Measurements from ENCODE around the gene ATF7. TPM values are rescaled to one million over a fixed set of nuclear protein-coding genes. Genes with fewer than 3 reads are reported as not detected.
A peak's percentile ranks its signal among the peaks of the same experiment; 100 is the strongest.
"Not testable (repeated sequence)": the region's sequence is repeated elsewhere in the genome, so short reads cannot be mapped to it uniquely, and the experiment has no call there.

ATF7 gene
- total RNA-seq, 2 donors from 2014 or later: 28.1 to 31.5 TPM

DNA sequence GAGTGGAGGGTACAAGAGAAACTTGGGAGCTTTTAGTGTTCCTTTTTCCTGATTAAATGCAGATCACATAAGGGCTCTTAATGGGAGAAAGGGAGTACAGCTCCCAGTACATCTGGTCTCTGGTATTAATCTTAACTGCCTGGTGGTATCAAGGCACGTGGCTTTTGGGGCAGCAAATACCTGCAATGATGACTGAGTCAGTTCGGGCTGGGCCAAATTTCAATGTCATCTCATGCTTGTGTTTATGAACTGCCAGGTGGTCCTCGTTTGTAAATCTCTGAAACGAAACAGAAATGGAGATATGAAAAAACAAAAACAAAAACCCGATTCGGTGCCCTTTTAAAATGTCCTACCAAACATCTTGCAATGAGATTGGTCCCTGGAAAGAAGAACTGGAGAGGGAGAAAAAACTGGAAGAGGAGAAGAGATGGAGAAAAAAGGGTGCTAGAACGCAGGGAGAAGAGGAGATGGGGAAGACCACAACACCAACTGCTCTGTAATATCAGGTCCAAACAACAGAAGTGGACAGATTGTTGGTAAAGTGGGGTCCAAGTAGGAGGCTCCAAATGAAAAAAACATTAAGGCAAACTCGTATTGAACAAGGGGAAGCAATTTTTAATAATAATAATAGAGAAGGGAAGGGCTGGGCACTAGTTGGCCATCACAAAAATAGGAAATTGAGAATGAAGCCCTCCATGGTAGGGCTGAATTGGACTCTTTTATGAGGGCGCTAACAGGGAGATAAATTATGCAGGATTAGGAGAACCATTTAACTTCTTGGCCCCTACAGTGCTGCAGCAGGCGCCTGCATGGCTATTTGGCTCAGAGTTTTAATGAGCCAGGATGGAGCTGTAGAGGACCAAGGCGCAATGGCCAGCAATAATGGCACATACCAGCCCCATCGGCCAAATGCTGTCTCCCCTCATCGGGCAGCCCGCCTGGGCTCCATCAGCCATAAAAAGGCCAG lies 73.5 kb downstream of the ATF7 start:
- Mint-ChIP-seq H3K27me3 (no peaks in the 10 kb centered on the region), H3K4me1 (no peaks in the 10 kb centered on the region), H3K36me3 (ENCODE audit: low read depth) (peaks cover 37% of the 10 kb centered on the region), H3K9me3 (no peaks in the 10 kb centered on the region), H3K27ac (peak overlapping the region; percentile 15), H3K4me3 (no peak overlapping the region)
- ATAC-seq (replicated peaks): no peak

DNA sequence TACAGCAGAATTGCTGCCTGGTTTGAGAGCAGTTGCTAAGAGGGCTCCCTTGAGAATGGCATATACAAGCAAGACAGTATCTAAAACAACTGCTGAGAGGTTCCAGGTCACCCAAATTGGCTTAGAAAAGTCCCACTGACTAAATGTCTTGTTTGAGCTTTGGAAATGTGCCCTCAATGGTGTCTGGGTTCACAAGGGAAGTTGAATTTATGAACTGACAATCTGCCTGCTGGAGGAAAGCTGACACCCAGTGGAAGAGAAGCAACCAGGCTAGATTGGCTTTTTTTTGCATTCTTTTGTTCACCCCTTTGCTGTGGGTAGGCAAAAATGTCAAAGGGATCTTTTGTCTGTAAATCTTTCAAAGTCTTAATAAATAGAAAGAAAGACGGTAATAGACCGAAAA lies 74.3 kb downstream of the ATF7 start:
- Mint-ChIP-seq H3K27ac (no peak overlapping the region), H3K4me1 (no peaks in the 10 kb centered on the region), H3K9me3 (no peaks in the 10 kb centered on the region), H3K36me3 (ENCODE audit: low read depth) (peaks cover 37% of the 10 kb centered on the region), H3K4me3 (no peak overlapping the region), H3K27me3 (no peaks in the 10 kb centered on the region)
- no peak for ATAC-seq (replicated peaks)

DNA sequence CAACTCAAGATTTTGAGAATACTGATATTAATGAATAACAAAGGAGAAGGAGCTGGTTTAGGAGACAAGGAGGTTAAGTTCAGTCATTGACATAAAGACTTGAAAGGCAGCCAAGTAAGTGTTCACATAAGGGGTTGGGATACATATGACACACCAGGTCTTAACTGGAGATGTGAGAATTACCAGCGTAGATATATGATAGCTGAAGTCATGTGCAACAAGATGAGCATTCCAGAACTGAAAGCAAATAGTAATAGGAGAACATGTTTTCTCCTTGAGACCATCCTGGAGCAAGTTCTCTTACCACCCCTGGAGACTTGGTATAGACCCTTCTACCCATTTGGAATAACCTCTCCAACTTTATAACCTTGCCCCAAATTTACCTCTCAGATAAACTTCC lies 75.6 kb downstream of the ATF7 start:
- Mint-ChIP-seq H3K27ac (no peak overlapping the region), H3K9me3 (no peaks in the 10 kb centered on the region), H3K36me3 (ENCODE audit: low read depth) (peaks cover 37% of the 10 kb centered on the region), H3K4me1 (no peaks in the 10 kb centered on the region), H3K4me3 (no peak overlapping the region), H3K27me3 (no peaks in the 10 kb centered on the region)
- ATAC-seq (replicated peaks): no peak

DNA sequence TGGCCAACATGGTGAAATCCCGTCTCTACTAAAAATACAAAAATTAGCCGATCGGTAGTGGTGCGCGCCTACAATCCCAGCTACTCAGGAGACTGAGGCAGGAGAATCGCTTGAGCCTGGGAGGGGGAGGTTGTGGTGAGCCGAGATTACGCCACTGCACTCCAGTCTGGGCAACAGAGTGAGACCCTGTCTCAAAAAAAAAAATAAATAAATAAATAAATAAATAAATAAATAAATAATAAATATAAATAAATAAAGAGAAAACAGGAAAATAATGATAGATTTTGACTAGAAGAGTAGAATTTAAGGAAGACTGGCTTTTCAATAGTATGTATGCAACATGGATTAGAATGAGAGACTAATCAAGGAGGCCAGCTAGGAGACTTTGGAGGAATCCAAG lies 76.1 kb downstream of the ATF7 start:
- peaks cover 37% of the 10 kb centered on the region for H3K36me3 Mint-ChIP-seq (ENCODE audit: low read depth)
- H3K27me3 Mint-ChIP-seq; ATAC-seq (replicated peaks); H3K27ac Mint-ChIP-seq; H3K4me1 Mint-ChIP-seq; H3K9me3 Mint-ChIP-seq; H3K4me3 Mint-ChIP-seq: not testable (repeated sequence)

DNA sequence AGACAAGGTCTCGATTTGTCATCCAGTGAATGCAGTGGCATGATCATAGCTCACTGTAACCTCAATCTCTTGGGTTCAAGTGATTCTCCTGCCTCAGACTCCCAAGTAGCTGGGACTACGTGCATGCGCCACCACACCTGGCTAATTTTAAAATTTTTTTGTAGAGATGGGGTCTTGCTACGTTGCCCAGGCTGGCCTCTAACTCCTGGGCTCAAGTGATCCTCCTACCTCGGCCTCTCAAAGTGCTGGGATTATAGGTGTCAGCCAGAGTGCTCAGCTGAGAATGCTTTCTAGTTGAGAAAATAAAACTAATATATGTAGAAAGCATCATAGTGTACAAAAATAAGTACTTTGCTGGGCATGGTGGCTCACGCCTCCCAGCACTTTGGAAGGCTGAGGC lies 77.8 kb downstream of the ATF7 start:
- not testable (repeated sequence) for H3K27me3 Mint-ChIP-seq; H3K27ac Mint-ChIP-seq; H3K4me3 Mint-ChIP-seq; H3K9me3 Mint-ChIP-seq; ATAC-seq (replicated peaks)
- Mint-ChIP-seq H3K4me1 (peaks cover 10% of the 10 kb centered on the region), H3K36me3 (ENCODE audit: low read depth) (peaks cover 42% of the 10 kb centered on the region)

DNA sequence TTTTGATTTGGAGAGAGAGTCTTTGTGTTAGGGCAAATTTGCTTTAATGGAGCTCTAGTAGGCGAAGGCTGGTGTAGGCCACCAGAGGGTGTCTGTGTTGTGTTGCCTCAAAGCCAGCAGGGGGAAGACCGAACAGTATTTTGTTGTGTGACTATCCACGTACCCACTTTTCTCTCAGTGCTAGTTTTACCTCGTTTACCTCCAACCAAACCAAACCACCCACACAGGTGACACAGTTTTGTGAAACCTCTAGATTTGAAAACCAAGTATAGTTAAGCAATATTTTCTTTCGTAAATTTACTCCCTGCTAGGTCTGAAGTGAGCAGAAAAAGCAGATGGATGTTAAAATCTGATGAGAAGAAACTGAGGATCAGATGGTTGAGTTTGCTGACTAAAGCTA lies 82.6 kb downstream of the ATF7 start:
- Mint-ChIP-seq H3K36me3 (ENCODE audit: low read depth) (peaks cover 32% of the 10 kb centered on the region), H3K27me3 (no peaks in the 10 kb centered on the region), H3K27ac (peak overlapping the region; percentile 84), H3K4me1 (peaks cover 12% of the 10 kb centered on the region), H3K9me3 (no peaks in the 10 kb centered on the region), H3K4me3 (peak overlapping the region; percentile 57)
- peak; percentile 99 for ATAC-seq (replicated peaks)

DNA sequence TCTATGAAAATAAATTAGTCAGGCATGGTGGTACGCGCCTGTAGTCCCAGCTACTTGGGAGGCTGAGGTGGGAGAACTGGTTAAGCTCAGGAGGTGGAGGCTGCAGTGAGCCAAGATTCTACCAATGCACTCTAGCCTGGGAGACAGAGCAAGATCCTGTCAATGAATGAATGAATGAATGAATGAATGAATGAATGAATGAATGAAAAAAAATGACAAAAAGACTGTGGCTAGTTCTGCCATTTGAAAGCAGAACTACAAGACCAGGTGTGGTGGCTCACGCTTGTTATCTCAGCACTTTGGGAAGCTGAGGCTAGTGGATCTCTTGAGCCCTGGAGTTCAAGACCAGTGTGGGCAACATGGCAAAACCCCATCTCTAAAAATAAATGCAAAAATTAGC lies 86.7 kb downstream of the ATF7 start:
- no peaks in the 10 kb centered on the region for H3K9me3 Mint-ChIP-seq
- H3K4me1 Mint-ChIP-seq: peaks cover 12% of the 10 kb centered on the region
- H3K27me3 Mint-ChIP-seq: no peaks in the 10 kb centered on the region
- peaks cover 67% of the 10 kb centered on the region for H3K36me3 Mint-ChIP-seq (ENCODE audit: low read depth)
- no peak overlapping the region for H3K4me3 Mint-ChIP-seq
- ATAC-seq (replicated peaks): no peak
- no peak overlapping the region for H3K27ac Mint-ChIP-seq

DNA sequence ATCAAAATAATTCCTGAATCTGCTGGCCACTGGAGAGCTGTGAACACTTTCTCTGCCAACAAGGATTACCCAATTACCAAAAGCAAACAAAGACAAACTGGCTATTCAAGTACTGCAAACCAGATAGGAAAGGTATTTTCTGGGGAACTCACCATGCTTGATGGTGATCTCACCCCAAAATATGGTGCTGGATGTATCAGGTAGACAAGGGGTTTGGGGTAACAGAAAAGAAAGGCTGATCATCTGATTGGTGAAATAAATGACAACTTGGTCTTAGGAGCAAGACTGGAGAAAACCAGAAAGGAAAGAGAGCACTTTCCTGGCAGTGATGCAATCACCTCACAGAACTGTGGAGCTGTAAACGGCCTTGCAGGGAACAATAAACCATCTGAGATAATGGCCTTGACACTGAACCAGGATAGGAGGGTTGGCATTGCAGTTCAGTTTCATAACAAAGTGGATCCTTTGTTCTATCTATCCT lies 87.9 kb downstream of the ATF7 start:
- no peak overlapping the region for H3K4me3 Mint-ChIP-seq
- no peaks in the 10 kb centered on the region for H3K9me3 Mint-ChIP-seq
- no peak for ATAC-seq (replicated peaks)
- H3K27me3 Mint-ChIP-seq: no peaks in the 10 kb centered on the region
- H3K4me1 Mint-ChIP-seq: peaks cover under 1% of the 10 kb centered on the region
- peak overlapping the region; percentile 5 for H3K27ac Mint-ChIP-seq
- H3K36me3 Mint-ChIP-seq (ENCODE audit: low read depth): peaks cover 74% of the 10 kb centered on the region

DNA sequence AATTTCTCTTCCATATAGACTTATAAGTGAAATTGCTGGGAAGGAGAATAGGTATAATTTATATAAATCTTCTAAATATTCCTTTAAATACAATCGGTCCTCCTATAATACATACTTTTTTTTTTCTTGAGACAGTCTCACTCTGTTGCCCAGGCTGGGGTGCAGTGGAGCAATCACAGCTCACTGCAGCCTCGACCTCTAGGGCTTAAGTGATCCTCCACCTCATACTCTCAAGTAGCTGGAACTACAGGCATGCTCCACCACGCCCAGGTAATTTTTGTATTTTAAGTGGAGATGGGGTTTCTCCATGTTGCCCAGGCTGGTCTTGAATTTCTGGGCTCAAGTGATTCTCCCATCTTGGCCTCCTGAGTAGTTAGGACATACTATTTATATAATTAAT lies 89.2 kb downstream of the ATF7 start:
- H3K27ac Mint-ChIP-seq: no peak overlapping the region
- H3K36me3 Mint-ChIP-seq (ENCODE audit: low read depth): peaks cover 77% of the 10 kb centered on the region
- no peaks in the 10 kb centered on the region for H3K4me1 Mint-ChIP-seq

DNA sequence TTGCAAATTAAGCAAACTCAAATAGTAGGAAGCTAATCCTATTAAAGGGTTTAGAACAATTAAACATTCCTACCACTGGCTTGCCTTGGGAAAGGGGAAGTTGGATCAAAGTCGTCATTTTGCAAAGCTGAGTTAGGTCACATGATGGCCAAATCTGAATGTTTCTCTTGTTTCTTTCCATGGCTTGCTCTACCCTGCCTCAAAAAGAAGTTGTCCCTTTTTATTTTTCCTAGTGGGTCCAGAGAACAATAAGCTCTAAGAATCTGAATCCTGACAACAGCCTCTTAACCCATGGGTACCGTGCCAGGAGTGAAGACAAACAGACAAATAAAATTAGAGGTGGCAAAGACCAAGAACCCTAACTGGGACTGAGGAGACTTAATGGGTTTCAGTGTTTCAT lies 92.7 kb downstream of the ATF7 start:
- Mint-ChIP-seq H3K27me3 (no peaks in the 10 kb centered on the region), H3K4me1 (no peaks in the 10 kb centered on the region), H3K36me3 (ENCODE audit: low read depth) (peaks cover 92% of the 10 kb centered on the region), H3K9me3 (no peaks in the 10 kb centered on the region), H3K27ac (no peak overlapping the region), H3K4me3 (no peak overlapping the region)
- no peak for ATAC-seq (replicated peaks)

More for the DNA sequence above, 89.2 kb downstream of the ATF7 start:
- H3K4me3 Mint-ChIP-seq: no peak overlapping the region
- ATAC-seq (replicated peaks): no peak
- no peaks in the 10 kb centered on the region for H3K27me3 Mint-ChIP-seq
- no peaks in the 10 kb centered on the region for H3K9me3 Mint-ChIP-seq

DNA sequence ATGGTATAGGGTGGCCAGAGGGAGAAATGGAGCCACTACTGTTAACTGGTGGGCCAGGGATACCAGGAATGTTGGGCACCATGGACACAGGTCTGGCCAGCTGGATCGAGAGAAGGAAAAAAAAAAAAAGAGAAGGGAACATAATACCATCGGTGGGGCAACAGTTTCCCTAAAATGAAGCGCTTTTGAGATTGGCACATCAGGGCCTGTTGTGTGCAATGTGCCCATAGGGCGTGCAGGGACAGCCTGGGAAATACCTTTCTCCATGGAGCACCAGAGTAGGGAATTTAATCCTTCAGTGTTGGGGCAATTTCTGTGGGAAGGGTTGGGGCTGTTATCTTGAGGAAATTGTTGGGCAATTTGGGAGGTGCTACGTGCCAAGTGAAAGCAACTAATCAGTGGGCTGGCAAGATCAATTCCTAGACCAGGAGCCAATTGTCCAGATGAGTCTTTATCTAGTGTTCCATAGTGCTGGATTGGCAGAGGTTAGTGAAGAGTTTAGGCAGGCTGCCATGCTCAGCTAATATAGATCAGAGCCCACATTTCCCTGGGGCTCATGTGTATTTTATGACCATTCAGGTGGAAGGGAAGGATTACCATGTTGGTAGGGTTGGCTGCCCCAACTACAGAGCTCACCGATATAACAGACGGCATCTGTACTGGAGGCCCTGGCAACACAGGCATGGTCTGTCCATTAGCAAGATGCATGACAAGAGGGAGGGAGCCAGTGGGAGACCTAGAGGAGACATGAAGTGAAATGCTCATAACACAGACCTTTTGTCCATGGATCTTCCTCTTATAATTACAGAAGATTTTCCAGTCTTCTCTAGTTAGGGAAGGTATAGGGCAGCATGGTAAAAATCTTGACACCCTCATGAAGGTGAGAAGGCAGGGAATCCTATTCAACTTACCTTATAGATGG lies 93.4 kb downstream of the ATF7 start:
- Mint-ChIP-seq H3K4me1 (no peaks in the 10 kb centered on the region), H3K9me3 (no peaks in the 10 kb centered on the region), H3K36me3 (ENCODE audit: low read depth) (peaks cover 92% of the 10 kb centered on the region), H3K27ac (no peak overlapping the region), H3K27me3 (no peaks in the 10 kb centered on the region), H3K4me3 (no peak overlapping the region)
- no peak for ATAC-seq (replicated peaks)

DNA sequence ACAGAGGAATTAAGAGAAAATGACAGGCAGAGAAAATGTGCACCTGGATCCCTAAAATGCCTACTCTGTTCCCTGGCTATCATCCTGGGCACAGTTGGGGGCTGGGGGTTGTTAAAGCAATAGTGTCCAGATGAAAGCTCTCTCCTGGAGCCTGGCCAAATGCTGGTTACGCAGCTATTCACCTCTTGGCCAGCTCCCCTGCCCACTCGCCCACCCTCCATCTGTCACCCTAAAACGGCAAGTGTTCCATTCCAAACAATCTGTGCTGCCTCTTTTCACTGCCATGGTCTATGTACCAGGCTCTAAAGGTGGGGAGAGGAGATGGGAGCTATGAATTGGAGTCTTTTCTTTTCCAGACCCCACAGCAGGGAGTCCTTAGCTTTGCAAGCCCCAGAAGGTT lies 94.2 kb downstream of the ATF7 start:
- ATAC-seq (replicated peaks): no peak
- H3K27ac Mint-ChIP-seq: no peak overlapping the region
- H3K36me3 Mint-ChIP-seq (ENCODE audit: low read depth): peaks cover 86% of the 10 kb centered on the region
- no peaks in the 10 kb centered on the region for H3K4me1 Mint-ChIP-seq
- H3K4me3 Mint-ChIP-seq: no peak overlapping the region
- no peaks in the 10 kb centered on the region for H3K9me3 Mint-ChIP-seq
- no peaks in the 10 kb centered on the region for H3K27me3 Mint-ChIP-seq

DNA sequence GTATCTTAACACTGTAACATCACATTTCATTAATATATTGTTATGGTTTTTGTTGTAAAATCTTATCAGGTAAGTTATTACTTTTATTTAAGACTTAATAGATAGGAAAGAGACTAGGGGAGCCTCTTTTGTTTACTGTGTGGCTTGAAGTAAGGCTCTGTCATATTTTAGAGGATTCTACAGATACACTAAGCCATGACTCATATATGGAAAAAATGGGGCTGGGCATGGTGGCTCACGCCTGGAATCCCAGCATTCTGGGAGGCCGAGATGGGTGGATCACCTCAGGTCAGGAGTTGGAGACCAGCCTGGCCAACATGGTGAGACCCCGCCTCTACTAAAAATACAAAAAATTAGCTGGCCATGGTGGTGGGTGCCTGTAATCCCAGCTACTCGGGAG lies 95.3 kb downstream of the ATF7 start:
- Mint-ChIP-seq H3K36me3 (ENCODE audit: low read depth) (peaks cover 88% of the 10 kb centered on the region), H3K9me3 (no peaks in the 10 kb centered on the region), H3K27me3 (no peaks in the 10 kb centered on the region), H3K4me3 (no peak overlapping the region), H3K27ac (no peak overlapping the region), H3K4me1 (no peaks in the 10 kb centered on the region)
- ATAC-seq (replicated peaks): no peak

DNA sequence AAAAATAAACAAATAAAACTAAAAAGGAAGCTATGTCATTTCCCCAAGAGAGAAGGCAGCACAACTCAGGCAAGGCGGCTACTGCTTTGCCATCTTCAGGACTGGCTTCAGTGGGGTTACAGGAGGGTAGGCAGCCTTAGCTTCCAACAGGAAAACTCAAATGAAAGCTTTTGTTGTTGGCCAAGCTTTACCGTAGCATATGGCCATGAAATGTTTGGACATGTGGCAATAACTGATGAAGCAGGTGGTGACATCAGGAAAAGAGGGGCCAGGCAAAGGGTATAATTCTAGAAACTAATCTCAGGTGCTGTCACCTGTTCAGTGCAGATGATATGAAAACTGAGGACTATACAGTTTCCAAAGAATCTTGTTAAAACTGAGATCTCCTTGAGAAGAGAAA lies 96.1 kb downstream of the ATF7 start:
- Mint-ChIP-seq H3K9me3 (no peaks in the 10 kb centered on the region), H3K27ac (no peak overlapping the region), H3K4me1 (no peaks in the 10 kb centered on the region), H3K36me3 (ENCODE audit: low read depth) (peaks cover 88% of the 10 kb centered on the region), H3K27me3 (no peaks in the 10 kb centered on the region), H3K4me3 (no peak overlapping the region)
- no peak for ATAC-seq (replicated peaks)
